ENCODE measurements around the gene RNF225.

DNA sequence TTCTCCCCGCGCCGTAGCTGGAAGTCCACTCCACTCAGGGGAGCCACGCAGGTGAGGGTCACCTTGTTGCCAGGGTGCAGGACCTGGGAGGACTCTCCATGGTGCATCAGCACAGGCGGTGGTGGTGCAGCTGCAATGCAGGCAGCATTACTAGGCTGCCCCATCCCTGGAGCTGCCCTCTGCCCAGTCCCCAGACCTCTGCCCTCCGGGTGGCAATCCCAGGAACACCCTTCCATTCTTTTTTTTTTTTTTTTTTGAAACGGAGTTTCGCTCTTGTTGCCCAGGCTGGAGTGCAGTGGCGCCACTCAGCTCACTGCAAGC, 43.9 kb upstream of the RNF225 start:
- TF ChIP-seq, protein P1, sequence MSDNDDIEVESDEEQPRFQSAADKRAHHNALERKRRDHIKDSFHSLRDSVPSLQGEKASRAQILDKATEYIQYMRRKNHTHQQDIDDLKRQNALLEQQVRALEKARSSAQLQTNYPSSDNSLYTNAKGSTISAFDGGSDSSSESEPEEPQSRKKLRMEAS (IDR thresholded peaks at IDR 0.05) = no peak
- TF ChIP-seq ZBTB7A (IDR thresholded peaks at IDR 0.05; ENCODE audit: low read depth) (no peak), NFIC (IDR thresholded peaks at IDR 0.05) (no peak), FOXM1 (IDR thresholded peaks at IDR 0.05; ENCODE audit: borderline replicate concordance, low read depth) (no peak), CREB1 (IDR thresholded peaks at IDR 0.05; ENCODE audit: low read depth) (no peak), RAD21 (IDR thresholded peaks at IDR 0.05; ENCODE audit: low read depth) (no peak), EP300 (IDR thresholded peaks at IDR 0.05; ENCODE audit: borderline replicate concordance) (no peak), TEAD4 (IDR thresholded peaks at IDR 0.05) (no peak), CEBPB (IDR thresholded peaks at IDR 0.05) (no peak)
- TF ChIP-seq, protein P2, sequence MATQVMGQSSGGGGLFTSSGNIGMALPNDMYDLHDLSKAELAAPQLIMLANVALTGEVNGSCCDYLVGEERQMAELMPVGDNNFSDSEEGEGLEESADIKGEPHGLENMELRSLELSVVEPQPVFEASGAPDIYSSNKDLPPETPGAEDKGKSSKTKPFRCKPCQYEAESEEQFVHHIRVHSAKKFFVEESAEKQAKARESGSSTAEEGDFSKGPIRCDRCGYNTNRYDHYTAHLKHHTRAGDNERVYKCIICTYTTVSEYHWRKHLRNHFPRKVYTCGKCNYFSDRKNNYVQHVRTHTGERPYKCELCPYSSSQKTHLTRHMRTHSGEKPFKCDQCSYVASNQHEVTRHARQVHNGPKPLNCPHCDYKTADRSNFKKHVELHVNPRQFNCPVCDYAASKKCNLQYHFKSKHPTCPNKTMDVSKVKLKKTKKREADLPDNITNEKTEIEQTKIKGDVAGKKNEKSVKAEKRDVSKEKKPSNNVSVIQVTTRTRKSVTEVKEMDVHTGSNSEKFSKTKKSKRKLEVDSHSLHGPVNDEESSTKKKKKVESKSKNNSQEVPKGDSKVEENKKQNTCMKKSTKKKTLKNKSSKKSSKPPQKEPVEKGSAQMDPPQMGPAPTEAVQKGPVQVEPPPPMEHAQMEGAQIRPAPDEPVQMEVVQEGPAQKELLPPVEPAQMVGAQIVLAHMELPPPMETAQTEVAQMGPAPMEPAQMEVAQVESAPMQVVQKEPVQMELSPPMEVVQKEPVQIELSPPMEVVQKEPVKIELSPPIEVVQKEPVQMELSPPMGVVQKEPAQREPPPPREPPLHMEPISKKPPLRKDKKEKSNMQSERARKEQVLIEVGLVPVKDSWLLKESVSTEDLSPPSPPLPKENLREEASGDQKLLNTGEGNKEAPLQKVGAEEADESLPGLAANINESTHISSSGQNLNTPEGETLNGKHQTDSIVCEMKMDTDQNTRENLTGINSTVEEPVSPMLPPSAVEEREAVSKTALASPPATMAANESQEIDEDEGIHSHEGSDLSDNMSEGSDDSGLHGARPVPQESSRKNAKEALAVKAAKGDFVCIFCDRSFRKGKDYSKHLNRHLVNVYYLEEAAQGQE (IDR thresholded peaks at IDR 0.05; ENCODE audit: low read depth) = no peak

Measured in Ishikawa (cell line).